ENCODE results near the gene UHMK1. TPM values are rescaled to one million over a fixed set of nuclear protein-coding genes. Genes with fewer than 3 reads are reported as not detected.

Gene UHMK1
- total RNA-seq, 1 donor from 2014 or later: 27.5 TPM

DNA sequence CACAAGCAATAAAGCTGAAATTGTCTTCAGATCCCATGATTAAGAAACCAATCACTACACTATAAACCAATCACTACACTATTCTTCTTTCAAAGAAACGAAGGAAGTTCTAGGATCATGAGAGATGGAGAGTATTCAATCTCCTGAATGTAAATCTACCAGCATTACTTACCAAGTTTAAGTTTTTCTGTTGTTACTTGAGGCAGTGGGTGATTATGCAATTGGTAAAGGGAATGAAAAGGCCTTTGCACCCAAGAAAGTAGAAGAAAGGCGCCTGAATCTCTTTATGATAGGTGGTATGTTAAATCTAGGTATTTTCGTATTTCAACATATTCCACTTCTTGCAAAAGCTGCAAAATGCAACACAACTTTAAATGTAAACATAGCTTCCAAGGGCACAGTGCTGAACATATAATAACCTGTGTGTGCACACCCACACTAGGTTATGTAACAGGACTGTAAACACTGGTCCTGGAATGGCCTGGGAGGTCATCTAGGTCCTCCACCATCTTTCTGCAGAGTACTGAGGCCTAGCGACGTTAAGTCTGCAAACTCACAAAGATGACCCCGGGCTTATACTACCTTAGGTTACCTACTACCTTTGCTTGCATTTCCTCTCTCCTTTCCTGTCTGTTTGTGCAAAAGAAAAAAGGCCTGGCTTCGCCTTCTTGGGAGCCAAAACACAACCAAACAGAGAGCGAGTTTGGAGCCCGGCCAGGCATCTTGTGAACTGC lies 62.9 kb downstream of the UHMK1 start:
- H3K4me1 ChIP-seq: peaks cover 47% of the 10 kb centered on the region
- no peaks in the 10 kb centered on the region for H3K27me3 ChIP-seq
- H3K27ac ChIP-seq: peak overlapping the region; percentile 97
- DNase-seq (ENCODE audit: extremely low spot score in 2 of 2): no peak
- H3K9me3 ChIP-seq: no peaks in the 10 kb centered on the region
- H3K36me3 ChIP-seq: no peaks in the 10 kb centered on the region
- TF ChIP-seq, protein P1, sequence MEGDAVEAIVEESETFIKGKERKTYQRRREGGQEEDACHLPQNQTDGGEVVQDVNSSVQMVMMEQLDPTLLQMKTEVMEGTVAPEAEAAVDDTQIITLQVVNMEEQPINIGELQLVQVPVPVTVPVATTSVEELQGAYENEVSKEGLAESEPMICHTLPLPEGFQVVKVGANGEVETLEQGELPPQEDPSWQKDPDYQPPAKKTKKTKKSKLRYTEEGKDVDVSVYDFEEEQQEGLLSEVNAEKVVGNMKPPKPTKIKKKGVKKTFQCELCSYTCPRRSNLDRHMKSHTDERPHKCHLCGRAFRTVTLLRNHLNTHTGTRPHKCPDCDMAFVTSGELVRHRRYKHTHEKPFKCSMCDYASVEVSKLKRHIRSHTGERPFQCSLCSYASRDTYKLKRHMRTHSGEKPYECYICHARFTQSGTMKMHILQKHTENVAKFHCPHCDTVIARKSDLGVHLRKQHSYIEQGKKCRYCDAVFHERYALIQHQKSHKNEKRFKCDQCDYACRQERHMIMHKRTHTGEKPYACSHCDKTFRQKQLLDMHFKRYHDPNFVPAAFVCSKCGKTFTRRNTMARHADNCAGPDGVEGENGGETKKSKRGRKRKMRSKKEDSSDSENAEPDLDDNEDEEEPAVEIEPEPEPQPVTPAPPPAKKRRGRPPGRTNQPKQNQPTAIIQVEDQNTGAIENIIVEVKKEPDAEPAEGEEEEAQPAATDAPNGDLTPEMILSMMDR (IDR thresholded peaks at IDR 0.05): no peak
- no peak for TF ChIP-seq POLR2A (IDR thresholded peaks at IDR 0.05)
- TF ChIP-seq POLR2AphosphoS5 (IDR thresholded peaks at IDR 0.05; ENCODE audit: insufficient read depth in 1 of 2, low read depth in 1 of 2): no peak
- intact Hi-C loops (cut with DNase I): loop anchor here (2.0 kb wide), 1 partner anchor 52 kb away; no protein-coding TSS in a partner anchor
- peak overlapping the region; percentile 70 to 86 for H3K4me3 ChIP-seq

DNA sequence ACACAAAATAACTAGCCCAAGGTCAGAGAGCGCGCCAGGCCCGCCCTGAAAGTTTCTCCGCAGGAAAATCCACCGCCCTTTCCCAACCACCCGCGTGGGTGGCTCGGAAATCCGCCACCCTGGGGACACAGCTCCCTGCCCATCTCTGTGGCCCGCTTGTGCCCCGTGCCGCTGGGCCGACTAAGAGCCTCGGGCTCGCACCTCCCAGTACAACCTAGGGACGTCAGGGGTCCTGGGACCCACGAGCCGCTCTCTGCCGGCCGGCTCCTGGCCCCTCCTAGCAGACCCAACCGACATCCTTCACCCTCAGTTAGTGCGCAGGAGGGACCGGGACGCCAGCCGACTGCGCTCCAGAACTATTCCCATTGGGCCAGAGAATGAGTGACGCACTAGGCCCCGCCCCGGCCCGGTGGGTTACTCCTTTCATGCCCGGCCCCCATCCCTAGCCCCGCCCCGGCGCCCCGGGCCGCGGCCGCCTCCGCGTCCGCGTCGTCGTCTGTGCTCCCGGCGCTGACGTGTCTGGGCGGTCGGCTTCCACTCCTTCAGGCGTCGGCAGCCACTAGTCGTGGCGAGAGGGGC lies 63.5 kb downstream of the UHMK1 start:
- TF ChIP-seq, protein P1 (IDR thresholded peaks at IDR 0.05): no peak
- TF ChIP-seq POLR2AphosphoS5 (IDR thresholded peaks at IDR 0.05; ENCODE audit: insufficient read depth in 1 of 2, low read depth in 1 of 2) (peak; percentile 64 to 99), POLR2A (IDR thresholded peaks at IDR 0.05) (peak in 1 of 2 donors; percentile 73)
- H3K4me1 ChIP-seq: peaks cover 47% of the 10 kb centered on the region
- intact Hi-C loops (cut with DNase I): loop anchor here (2.0 kb wide), 1 partner anchor 52 kb away; no protein-coding TSS in a partner anchor

DNA sequence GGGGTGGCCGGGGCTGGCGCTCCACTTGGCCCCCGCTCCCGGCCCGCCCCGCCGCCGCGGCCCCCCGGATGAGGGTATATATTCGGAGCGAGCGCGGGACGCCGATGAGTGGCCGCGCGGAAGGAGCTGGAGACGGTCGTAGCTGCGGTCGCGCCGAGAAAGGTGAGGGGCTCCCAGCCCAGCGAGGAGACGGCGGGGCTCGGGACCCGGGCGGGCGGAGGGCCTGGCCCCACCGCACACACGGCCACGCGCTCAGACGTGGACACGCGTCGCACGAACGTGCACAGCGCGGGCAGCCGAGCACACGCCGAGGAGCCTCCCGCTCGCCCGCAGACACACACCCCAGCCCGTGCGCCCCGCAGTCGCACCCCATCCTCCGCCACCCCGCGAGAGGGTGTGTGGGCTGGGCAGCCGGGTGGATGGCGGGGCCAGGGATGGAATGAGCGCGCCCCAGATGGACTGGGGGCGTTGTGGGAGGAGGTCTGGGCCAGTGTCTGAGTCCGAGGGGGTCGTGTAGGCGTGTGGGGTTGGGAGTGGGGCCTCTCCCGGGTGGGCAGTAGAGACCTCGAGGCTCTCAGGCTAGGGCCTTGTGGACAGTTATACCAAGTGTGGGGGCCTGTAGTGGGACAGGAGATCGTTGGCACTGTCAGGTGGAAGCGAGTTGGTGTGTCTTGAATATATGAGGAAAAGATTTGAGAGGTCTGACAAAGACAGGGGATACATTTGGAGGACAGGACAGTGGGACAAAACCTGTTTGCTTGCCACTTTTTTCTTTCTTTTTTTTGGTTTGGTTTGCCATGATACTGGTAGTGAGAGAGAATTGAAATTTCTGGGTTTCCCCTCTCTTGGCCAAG lies 64.2 kb downstream of the UHMK1 start, which contains the start of gene UAP1:
UAP1 (plus strand) TSS at position 107 of the 854 bp plus-strand sequence. CDS start 4,347 bp downstream, outside the sequence.
- TF ChIP-seq, protein P1 (IDR thresholded peaks at IDR 0.05): no peak
- peak in 1 of 2 donors; percentile 92 for TF ChIP-seq POLR2A (IDR thresholded peaks at IDR 0.05)
- no peak for TF ChIP-seq POLR2AphosphoS5 (IDR thresholded peaks at IDR 0.05; ENCODE audit: insufficient read depth in 1 of 2, low read depth in 1 of 2)
- peak within 1 kb of the TSS; percentile 70 to 86 for H3K4me3 ChIP-seq
- no peaks in the 10 kb centered on the region for H3K27me3 ChIP-seq
- H3K27ac ChIP-seq: peak within 1 kb of the TSS; percentile 97
- H3K36me3 ChIP-seq: peaks cover 0 to 8% of the 10 kb centered on the region in 2 donors
- DNase-seq (ENCODE audit: extremely low spot score in 2 of 2): peak in 1 of 2 donors; percentile 91
- H3K9me3 ChIP-seq: no peaks in the 10 kb centered on the region
- intact Hi-C loops (cut with DNase I): loop anchor here (2.0 kb wide), 1 partner anchor 51 kb away; no protein-coding TSS in a partner anchor
- H3K4me1 ChIP-seq: peaks cover 47% of the 10 kb centered on the region

More for the DNA sequence above, 63.5 kb downstream of the UHMK1 start:
- Histone ChIP-seq H3K27ac (peak overlapping the region; percentile 97), H3K9me3 (no peaks in the 10 kb centered on the region), H3K4me3 (peak overlapping the region; percentile 70 to 86), H3K36me3 (peaks cover 0 to under 1% of the 10 kb centered on the region in 2 donors), H3K27me3 (no peaks in the 10 kb centered on the region)
- DNase-seq (ENCODE audit: extremely low spot score in 2 of 2): peak; percentile 99

DNA sequence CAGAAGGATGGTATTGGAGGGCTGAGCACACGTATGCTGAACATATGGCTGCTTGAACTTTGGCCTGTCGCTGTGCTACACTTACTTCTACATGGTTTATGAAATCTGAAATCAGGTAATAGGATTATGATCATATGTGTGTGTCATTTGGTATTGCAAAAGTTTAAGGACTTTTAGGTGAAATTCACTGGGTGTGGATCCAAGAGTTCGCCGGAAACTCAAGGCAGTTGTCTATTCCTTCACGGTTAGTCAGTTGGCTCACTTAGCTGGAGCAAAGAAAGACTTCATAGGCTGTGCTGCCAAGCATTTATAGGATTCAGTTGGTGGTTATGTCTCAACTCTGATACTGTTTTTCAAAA lies 64.8 kb downstream of the UHMK1 start:
- intact Hi-C loops (cut with DNase I): no loop called here
- TF ChIP-seq POLR2AphosphoS5 (IDR thresholded peaks at IDR 0.05; ENCODE audit: insufficient read depth in 1 of 2, low read depth in 1 of 2): peak in 1 of 2 donors; percentile 26
- TF ChIP-seq, protein P1 (IDR thresholded peaks at IDR 0.05): no peak
- no peak for TF ChIP-seq POLR2A (IDR thresholded peaks at IDR 0.05)
- H3K4me3 ChIP-seq: peak overlapping the region; percentile 70 to 86
- peak overlapping the region; percentile 97 for H3K27ac ChIP-seq
- peaks cover 0 to 12% of the 10 kb centered on the region in 2 donors for H3K36me3 ChIP-seq
- no peak for DNase-seq (ENCODE audit: extremely low spot score in 2 of 2)
- H3K4me1 ChIP-seq: peaks cover 47% of the 10 kb centered on the region
- H3K9me3 ChIP-seq: no peaks in the 10 kb centered on the region
- H3K27me3 ChIP-seq: no peaks in the 10 kb centered on the region
